B cell (primary cell): Measurements from ENCODE around the gene HOXA4. TPM values are rescaled to one million over a fixed set of nuclear protein-coding genes. Genes with fewer than 3 reads are reported as not detected.

Source experiments
- ATAC-seq: fragments of 200-7000 bp; cut with Tn5 transposase; one replicate; pipeline ENCODE4 v1.10.0; 2021; ENCODE audit warnings: low read depth, mild to moderate bottlenecking, moderate number of reproducible peaks, moderate library complexity
- CTCF ChIA-PET: fragments of 350-600 bp; sonication (Branson Sonifier 250); formaldehyde crosslinking; loops from one replicate; lab custom pipeline; 2021; ENCODE audit warnings: antibody characterized with exemption, inconsistent platforms; lab: Charles Lee
- POLR2A ChIA-PET: fragments of 350-600 bp; sonication (Branson Sonifier 250); formaldehyde crosslinking; loops from one replicate; lab custom pipeline; 2021; ENCODE audit warnings: antibody characterized with exemption; lab: Charles Lee
- DNase-seq: peaks from one replicate; pipeline ENCODE4 v3.0.0; 2013
- H2AFZ ChIP-seq: 2 replicates; pipeline ENCODE4 v1.6.1; 2012; ENCODE audit warnings: mild to moderate bottlenecking, low read depth, low read length; ENCODE audit not compliant: insufficient read depth, poor library complexity, severe bottlenecking
- H3K27ac ChIP-seq, 2 donors: 1 replicate in 1 of 2; 2 replicates in 1 of 2; pipeline ENCODE4 v1.5.1; 2012 to 2013; ENCODE audit warnings: low read length in 2 of 2, mild to moderate bottlenecking in 2 of 2, moderate library complexity in 1 of 2
- H3K27me3 ChIP-seq, 4 experiments: fragments of 200-600 bp in 1 of 4; sonication (generic) in 1 of 4; replicated peaks in 1 of 4; 1 replicate in 2 of 4; 2 replicates in 2 of 4; pipeline versions ENCODE4 v1.6.1 to v1.7.0; 2013 to 2016; ENCODE audit warnings: low read length in 3 of 4, mild to moderate bottlenecking in 2 of 4, mixed read lengths in 1 of 4, moderate library complexity in 1 of 4; ENCODE audit not compliant: insufficient read depth in 4 of 4, control insufficient read depth in 3 of 4; ENCODE audit errors: control extremely low read depth in 1 of 4
- H3K36me3 ChIP-seq, 2 experiments: replicated peaks in 1 of 2; 1 replicate in 1 of 2; 2 replicates in 1 of 2; pipeline versions ENCODE4 v1.6.1 to v1.7.1; 2013; ENCODE audit warnings: low read length in 1 of 2; ENCODE audit not compliant: insufficient read depth in 2 of 2, control insufficient read depth in 1 of 2; ENCODE audit errors: control extremely low read depth in 1 of 2, extremely low read depth in 1 of 2
- H3K4me1 ChIP-seq, 2 donors: fragments of 200-600 bp in 1 of 2; sonication (generic) in 1 of 2; 1 replicate in 1 of 2; 2 replicates in 1 of 2; pipeline versions ENCODE4 v1.5.1 to v1.6.1; 2013 to 2017; ENCODE audit warnings: low read length in 2 of 2; ENCODE audit not compliant: control insufficient read depth in 2 of 2, insufficient read depth in 2 of 2
- H3K4me2 ChIP-seq: replicated peaks from 2 replicates; pipeline ENCODE3; 2012; ENCODE audit warnings: mild to moderate bottlenecking, low read depth, low read length; ENCODE audit not compliant: poor library complexity, severe bottlenecking
- H3K4me3 ChIP-seq, 5 experiments: fragments of 200-600 bp in 1 of 5; sonication (generic) in 1 of 5; 1 replicate in 3 of 5; 2 replicates in 2 of 5; pipeline versions ENCODE4 v1.5.1 to v1.7.0; 2011 to 2016; ENCODE audit warnings: low read length in 4 of 5, mild to moderate bottlenecking in 4 of 5, low read depth in 2 of 5, control low read depth in 1 of 5, moderate library complexity in 1 of 5; ENCODE audit not compliant: insufficient read depth in 1 of 5; ENCODE audit errors: control extremely low read depth in 1 of 5, extremely low read depth in 1 of 5
- H3K79me2 ChIP-seq: fragments of 200-600 bp; sonication (generic); one replicate; pipeline ENCODE4 v1.6.0; 2016; ENCODE audit warnings: low read length; ENCODE audit not compliant: control insufficient read depth, insufficient read depth
- H3K9ac ChIP-seq: fragments of 200-600 bp; sonication (generic); 2 replicates; pipeline ENCODE4 v1.6.1; 2017; ENCODE audit warnings: mild to moderate bottlenecking, low read length, moderate library complexity
- H3K9me3 ChIP-seq, 3 donors: one replicate each; pipeline versions ENCODE4 v1.6.1 to v1.7.1; 2013; ENCODE audit warnings: low read length in 2 of 3; ENCODE audit not compliant: control insufficient read depth in 2 of 3, insufficient read depth in 1 of 3; ENCODE audit errors: control extremely low read depth in 1 of 3
- H4K20me1 ChIP-seq: 2 replicates; pipeline ENCODE4 v1.6.0; 2012; ENCODE audit warnings: mild to moderate bottlenecking, low read length; ENCODE audit not compliant: insufficient read depth, control insufficient read depth, poor library complexity, severe bottlenecking
- H3K27ac Mint-ChIP-seq: one replicate; pipeline ENCODE4 v1.8.0; 2021; ENCODE audit warnings: mixed read lengths
- H3K27me3 Mint-ChIP-seq: one replicate; pipeline ENCODE4 v1.8.0; 2021; ENCODE audit warnings: mixed read lengths
- H3K4me1 Mint-ChIP-seq: one replicate; pipeline ENCODE4 v1.8.0; 2021; ENCODE audit warnings: mixed read lengths
- H3K4me3 Mint-ChIP-seq: one replicate; pipeline ENCODE4 v1.8.0; 2021; ENCODE audit warnings: mixed read lengths
- H3K9me3 Mint-ChIP-seq: one replicate; pipeline ENCODE4 v1.8.0; 2022; ENCODE audit warnings: mixed read lengths; ENCODE audit not compliant: insufficient read depth
- CTCF ChIP-seq: fragments of 200-600 bp; IDR thresholded peaks from one replicate; pipeline ENCODE4 v1.8.0; 2022; ENCODE audit warnings: antibody characterized with exemption, mild to moderate bottlenecking
- EZH2 ChIP-seq: IDR thresholded peaks from 2 replicates; pipeline ENCODE4 v1.6.1; 2012; ENCODE audit warnings: borderline replicate concordance, low read depth, mild to moderate bottlenecking, moderate library complexity, low read length; ENCODE audit not compliant: insufficient read depth, poor library complexity, severe bottlenecking
- WGBS: methylation state at CpG from one replicate; pipeline ENCODE4 v1.1.5; 2013; ENCODE audit warnings: missing lambda C conversion rate; ENCODE audit not compliant: insufficient coverage; 5-methylcytosine and 5-hydroxymethylcytosine counted together
- intact Hi-C: fragments of 100-400 bp; cut with micrococcal nuclease; formaldehyde crosslinking; loops from one replicate; pipeline ENCODE4 v1.10.0; 2022
- polyA plus RNA-seq: library from polyadenylated mRNA; depleted of rRNA; stranded (reverse); fragments of >200 nt; gene quantifications from 2 replicates; pipeline ENCODE4 v1.2.3, GENCODE V29; 2012
- total RNA-seq, 2 donors: library from RNA; stranded (reverse); fragments of 120-200 nt in 1 of 2; gene quantifications; 1 replicate in 1 of 2; 2 replicates in 1 of 2; pipeline versions ENCODE4 v1.2.3 to v1.2.4, GENCODE V29; 2013 to 2022

HOXA4 gene
- total and polyA plus RNA-seq, 2 donors (not counting 1 experiment from before 2014, with no cell fraction given): 0.30 TPM; not detected in 1

DNA sequence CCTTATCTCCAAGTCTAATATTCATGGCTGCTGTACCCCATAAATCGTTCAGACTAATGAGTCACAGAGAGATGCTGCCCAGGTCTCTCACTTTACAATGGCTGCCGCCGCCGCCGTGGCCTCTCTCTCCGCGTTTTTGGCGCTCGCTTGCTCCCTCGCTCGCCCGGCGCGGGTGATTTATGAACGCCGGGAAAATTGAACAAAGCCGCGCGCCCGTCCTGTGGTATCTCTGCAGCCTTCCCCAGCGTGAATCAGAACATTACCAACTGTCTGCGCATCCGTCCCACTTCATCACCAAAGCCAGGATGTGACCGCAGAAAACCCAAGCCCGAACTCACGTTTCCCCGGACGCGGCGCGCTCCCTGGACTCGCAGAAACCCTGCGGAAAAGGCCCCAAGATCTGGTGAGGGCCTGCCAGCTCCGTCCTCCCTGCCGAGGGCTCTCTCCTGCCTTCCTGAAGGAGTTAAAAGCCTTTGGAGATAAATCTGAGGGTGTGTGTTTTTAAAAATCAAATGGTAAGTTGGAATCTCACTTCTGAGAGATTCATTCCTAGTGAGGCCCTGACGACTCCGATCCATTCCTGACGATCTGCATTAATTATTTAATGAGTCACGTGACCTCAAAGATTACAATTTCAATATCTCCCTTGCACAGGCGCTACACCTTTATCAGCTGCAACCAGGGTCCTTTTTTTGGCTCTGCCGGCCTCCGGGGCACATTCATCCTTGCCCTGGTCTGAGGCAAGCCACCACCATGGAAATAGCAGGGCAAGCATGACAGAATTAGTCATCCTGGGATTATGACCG is 6.3 kb downstream of the HOXA4 start:
- H3K4me2 ChIP-seq: no peak overlapping the region
- POLR2A ChIA-PET: no interaction called here

More for the DNA sequence above, 6.3 kb downstream of the HOXA4 start:
- Mint-ChIP-seq H3K27ac (no peak overlapping the region), H3K4me1 (no peaks in the 10 kb centered on the region), H3K9me3 (peaks cover 2% of the 10 kb centered on the region), H3K27me3 (peaks cover 40% of the 10 kb centered on the region), H3K4me3 (no peak overlapping the region)
- Histone ChIP-seq H3K4me3 (no peak overlapping the region), H3K4me1 (no peaks in the 10 kb centered on the region), H3K27ac (no peak overlapping the region), H3K9me3 (peaks cover 0 to 6% (median 0%) of the 10 kb centered on the region in 3 donors), H2AFZ (no peak overlapping the region), H4K20me1 (no peaks in the 10 kb centered on the region), H3K9ac (no peak overlapping the region), H3K79me2 (no peaks in the 10 kb centered on the region), H3K36me3 (no peaks in the 10 kb centered on the region), H3K27me3 (peaks cover 0 to 4% (median 2%) of the 10 kb centered on the region in 4 experiments)
- no peak for DNase-seq
- TF ChIP-seq EZH2 (no peak), CTCF (no peak)
- 95% methylated on average over 41 of the region's 43 CpGs for WGBS
- CTCF ChIA-PET: interaction anchor here (1.1 kb wide), 1 partner anchor 8 kb away, joined by 4 read pairs; no protein-coding TSS in a partner anchor
- no peak for ATAC-seq
- intact Hi-C loops: no loop called here
